KOPT-K1 (cell line): ENCODE results near the gene KCNC1.

Experiments
- H3K27ac ChIP-seq: fragments of 200-600 bp; sonication (generic); 2 replicates; pipeline ENCODE4 v1.5.1; 2016; ENCODE audit warnings: antibody characterized with exemption, mild to moderate bottlenecking, low read depth, low read length; ENCODE audit not compliant: poor library complexity, severe bottlenecking
- H3K36me3 ChIP-seq: fragments of 200-600 bp; sonication (generic); 2 replicates; pipeline ENCODE4 v1.5.1; 2017; ENCODE audit warnings: antibody characterized with exemption, mild to moderate bottlenecking, low read length, moderate library complexity; ENCODE audit not compliant: insufficient read depth
- H3K9me3 ChIP-seq: fragments of 200-600 bp; sonication (generic); 2 replicates; pipeline ENCODE4 v1.5.1; 2017; ENCODE audit warnings: antibody characterized with exemption, low read length, mild to moderate bottlenecking; ENCODE audit not compliant: insufficient read depth, poor library complexity, severe bottlenecking

Gene KCNC1

GRCh38 chr11:17751558-17751957, 17.0 kb downstream of the KCNC1 start:
- Histone ChIP-seq H3K27ac (no peak overlapping the region), H3K36me3 (no peaks in the 10 kb centered on the region), H3K9me3 (no peaks in the 10 kb centered on the region)

- Histone ChIP-seq H3K27ac (no peak overlapping the region), H3K36me3 (no peaks in the 10 kb centered on the region), H3K9me3 (no peaks in the 10 kb centered on the region)
Observed at GRCh38 chr11:17752144-17752543, 17.6 kb downstream of the KCNC1 start.

- no peak overlapping the region for H3K27ac ChIP-seq
- no peaks in the 10 kb centered on the region for H3K9me3 ChIP-seq
- H3K36me3 ChIP-seq, result no peaks in the 10 kb centered on the region
Observed at GRCh38 chr11:17753153-17753552, 18.6 kb downstream of the KCNC1 start.

GRCh38 chr11:17753641-17754040, 19.1 kb downstream of the KCNC1 start:
- Histone ChIP-seq H3K27ac (no peak overlapping the region), H3K9me3 (no peaks in the 10 kb centered on the region), H3K36me3 (no peaks in the 10 kb centered on the region)

- no peak overlapping the region for H3K27ac ChIP-seq
- H3K9me3 ChIP-seq, result no peaks in the 10 kb centered on the region
- no peaks in the 10 kb centered on the region for H3K36me3 ChIP-seq
Observed at GRCh38 chr11:17755891-17756290, 21.3 kb downstream of the KCNC1 start.

GRCh38 chr11:17760102-17761029, 25.8 kb downstream of the KCNC1 start:
- Histone ChIP-seq H3K27ac (no peak overlapping the region), H3K36me3 (no peaks in the 10 kb centered on the region), H3K9me3 (no peaks in the 10 kb centered on the region)

- Histone ChIP-seq H3K9me3 (no peaks in the 10 kb centered on the region), H3K27ac (no peak overlapping the region), H3K36me3 (no peaks in the 10 kb centered on the region)
Observed at GRCh38 chr11:17762309-17762974, 27.9 kb downstream of the KCNC1 start.

- H3K36me3 ChIP-seq, result no peaks in the 10 kb centered on the region
- no peaks in the 10 kb centered on the region for H3K9me3 ChIP-seq
- no peak overlapping the region for H3K27ac ChIP-seq
Observed at GRCh38 chr11:17763244-17763643, 28.7 kb downstream of the KCNC1 start.

GRCh38 chr11:17763703-17764102, 29.1 kb downstream of the KCNC1 start:
- Histone ChIP-seq H3K36me3 (no peaks in the 10 kb centered on the region), H3K27ac (no peak overlapping the region), H3K9me3 (no peaks in the 10 kb centered on the region)

- H3K9me3 ChIP-seq, result no peaks in the 10 kb centered on the region
- H3K36me3 ChIP-seq, result no peaks in the 10 kb centered on the region
- H3K27ac ChIP-seq, result no peak overlapping the region
Observed at GRCh38 chr11:17764446-17765218, 30.1 kb downstream of the KCNC1 start.

GRCh38 chr11:17765356-17766072, 30.9 kb downstream of the KCNC1 start:
- no peak overlapping the region for H3K27ac ChIP-seq
- H3K36me3 ChIP-seq, result no peaks in the 10 kb centered on the region
- H3K9me3 ChIP-seq, result no peaks in the 10 kb centered on the region

- no peaks in the 10 kb centered on the region for H3K36me3 ChIP-seq
- no peak overlapping the region for H3K27ac ChIP-seq
- H3K9me3 ChIP-seq, result no peaks in the 10 kb centered on the region
Observed at GRCh38 chr11:17766073-17766359, 31.4 kb downstream of the KCNC1 start.

GRCh38 chr11:17766590-17766989, 32.0 kb downstream of the KCNC1 start:
- H3K36me3 ChIP-seq, result no peaks in the 10 kb centered on the region
- no peaks in the 10 kb centered on the region for H3K9me3 ChIP-seq
- no peak overlapping the region for H3K27ac ChIP-seq

GRCh38 chr11:17767301-17767885, 32.8 kb downstream of the KCNC1 start:
- H3K36me3 ChIP-seq, result no peaks in the 10 kb centered on the region
- no peak overlapping the region for H3K27ac ChIP-seq
- H3K9me3 ChIP-seq, result no peaks in the 10 kb centered on the region
